GM21723 (cell line): ENCODE measurements around the gene AMY1B.
"Not testable (repeated sequence)": the region's sequence is repeated elsewhere in the genome, so short reads cannot be mapped to it uniquely, and the experiment has no call there.

Experiments
- ATAC-seq: cut with Tn5 transposase; IDR thresholded peaks from one replicate; pipeline ENCODE4 v1.9.1; 2021; ENCODE audit warnings: mild to moderate bottlenecking, moderate library complexity; ENCODE audit not compliant: unreplicated experiment

The AMY1B gene

GRCh38 chr1:103696110-103696509 lies at the start of gene AMY1B:
TSS of gene AMY1B (minus strand) at chr1:103696210. CDS start at chr1:103695639, 571 bp downstream.
- ATAC-seq = not testable (repeated sequence)

- not testable (repeated sequence) for ATAC-seq
Observed at GRCh38 chr1:103745040-103745439, 49.0 kb upstream of the AMY1B start.

GRCh38 chr1:103744449-103744848 lies 48.4 kb upstream of the AMY1B start:
- not testable (repeated sequence) for ATAC-seq

GRCh38 chr1:103738031-103738430 lies 42.0 kb upstream of the AMY1B start:
- ATAC-seq = not testable (repeated sequence)

GRCh38 chr1:103735334-103735733 lies 39.3 kb upstream of the AMY1B start:
- not testable (repeated sequence) for ATAC-seq

- not testable (repeated sequence) for ATAC-seq
Observed at GRCh38 chr1:103721473-103721872, 25.5 kb upstream of the AMY1B start.

GRCh38 chr1:103717404-103717803 lies 21.4 kb upstream of the AMY1B start:
- not testable (repeated sequence) for ATAC-seq

GRCh38 chr1:103710381-103710780 lies 14.4 kb upstream of the AMY1B start:
- ATAC-seq = not testable (repeated sequence)

GRCh38 chr1:103707670-103708069 lies 11.7 kb upstream of the AMY1B start:
- ATAC-seq = not testable (repeated sequence)

GRCh38 chr1:103701256-103701655 lies 5.2 kb upstream of the AMY1B start:
- not testable (repeated sequence) for ATAC-seq

GRCh38 chr1:103700669-103701068 lies 4.7 kb upstream of the AMY1B start:
- not testable (repeated sequence) for ATAC-seq

GRCh38 chr1:103697430-103697829 lies 1.4 kb upstream of the AMY1B start:
- not testable (repeated sequence) for ATAC-seq

- ATAC-seq = not testable (repeated sequence)
Observed at GRCh38 chr1:103676335-103676734, 19.7 kb downstream of the AMY1B start.

GRCh38 chr1:103655460-103655859 lies 40.5 kb downstream of the AMY1B start, which contains the start of gene AMY1A:
TSS of gene AMY1A (plus strand) at chr1:103655760. CDS start at chr1:103656331, 571 bp downstream.
- not testable (repeated sequence) for ATAC-seq

GRCh38 chr1:103654133-103654532 lies 41.9 kb downstream of the AMY1B start:
- not testable (repeated sequence) for ATAC-seq

- ATAC-seq = not testable (repeated sequence)
Observed at GRCh38 chr1:103650889-103651288, 45.1 kb downstream of the AMY1B start.

GRCh38 chr1:103650305-103650704 lies 45.7 kb downstream of the AMY1B start:
- ATAC-seq = not testable (repeated sequence)

GRCh38 chr1:103643908-103644307 lies 52.1 kb downstream of the AMY1B start:
- not testable (repeated sequence) for ATAC-seq

GRCh38 chr1:103641194-103641593 lies 54.8 kb downstream of the AMY1B start:
- ATAC-seq = not testable (repeated sequence)
